WTC11 (cell line): ENCODE data around the gene ANXA11. TPM values are rescaled to one million over a fixed set of nuclear protein-coding genes. Genes with fewer than 3 reads are reported as not detected.

Experiments used
- ATAC-seq: fragments of 200-7000 bp; cut with Tn5 transposase; 2 replicates; pipeline ENCODE4 v1.10.0; 2021; ENCODE audit warnings: mild to moderate bottlenecking, moderate library complexity
- CTCF ChIA-PET: fragments of 300-600 bp; sonication (Branson Sonifier 250); formaldehyde crosslinking; loops from one replicate; lab custom pipeline; 2021; ENCODE audit warnings: antibody characterized with exemption; lab: Charles Lee
- POLR2A ChIA-PET: fragments of 350-600 bp; sonication (Branson Sonifier 250); formaldehyde crosslinking; loops from one replicate; lab custom pipeline; 2021; ENCODE audit warnings: antibody characterized with exemption; lab: Charles Lee
- DNase-seq: peaks from one replicate; pipeline ENCODE4 v3.0.0; 2021; ENCODE audit warnings: low spot score
- H3K27ac Mint-ChIP-seq: 2 replicates; pipeline ENCODE4 v1.8.0; 2021; ENCODE audit warnings: mixed read lengths
- H3K27me3 Mint-ChIP-seq: 2 replicates; pipeline ENCODE4 v1.8.0; 2021; ENCODE audit warnings: low read depth, mild to moderate bottlenecking, moderate library complexity, mixed read lengths
- H3K36me3 Mint-ChIP-seq: 2 replicates; pipeline ENCODE4 v1.8.0; 2021; ENCODE audit warnings: mixed read lengths
- H3K4me1 Mint-ChIP-seq: 2 replicates; pipeline ENCODE4 v1.8.0; 2022; ENCODE audit warnings: mixed read lengths
- H3K4me3 Mint-ChIP-seq: 2 replicates; pipeline ENCODE4 v1.8.0; 2021; ENCODE audit warnings: mild to moderate bottlenecking, moderate library complexity, mixed read lengths
- H3K9me3 Mint-ChIP-seq: 2 replicates; pipeline ENCODE4 v1.8.0; 2021; ENCODE audit warnings: mixed read lengths
- EMX1 ChIP-seq: fragments of 250-450 bp; sonication (Bioruptor Pico); IDR thresholded peaks from 2 replicates; pipeline ENCODE4 v1.8.0; 2021; ENCODE audit warnings: mild to moderate bottlenecking
- FOXP1 ChIP-seq: sonication (generic); formaldehyde crosslinking; IDR thresholded peaks from 2 replicates; pipeline ENCODE4 v1.8.0; 2022; ENCODE audit warnings: missing genetic modification reagents, mild to moderate bottlenecking, moderate library complexity, borderline replicate concordance
- JAZF1 ChIP-seq: fragments of 250-450 bp; sonication (Bioruptor Pico); IDR thresholded peaks from 2 replicates; pipeline ENCODE4 v1.9.0; 2021; ENCODE audit warnings: moderate library complexity, mild to moderate bottlenecking, inconsistent platforms
- KAT7 ChIP-seq: sonication (generic); formaldehyde crosslinking; IDR thresholded peaks from 2 replicates; pipeline ENCODE4 v1.8.1; 2023; ENCODE audit warnings: missing genetic modification reagents, mild to moderate bottlenecking, borderline replicate concordance
- SP1 ChIP-seq: sonication (generic); formaldehyde crosslinking; conservative IDR thresholded peaks from 2 replicates; pipeline ENCODE4 v1.8.1; 2022; ENCODE audit warnings: missing genetic modification reagents
- TCF7 ChIP-seq: sonication (generic); formaldehyde crosslinking; IDR thresholded peaks from 2 replicates; pipeline ENCODE4 v1.8.0; 2022; ENCODE audit warnings: mild to moderate bottlenecking, low read depth, missing genetic modification reagents, moderate library complexity
- TEAD1 ChIP-seq: sonication (generic); formaldehyde crosslinking; IDR thresholded peaks from 2 replicates; pipeline ENCODE4 v1.8.0; 2022; ENCODE audit warnings: mild to moderate bottlenecking, missing genetic modification reagents
- ZNF138 ChIP-seq: sonication (generic); formaldehyde crosslinking; conservative IDR thresholded peaks from 2 replicates; pipeline ENCODE4 v1.8.1; 2022; ENCODE audit warnings: mild to moderate bottlenecking, moderate library complexity, missing genetic modification reagents
- ZNF671 ChIP-seq: fragments of 250-450 bp; sonication (Bioruptor Pico); IDR thresholded peaks from 2 replicates; pipeline ENCODE4 v1.8.0; 2021; ENCODE audit warnings: mild to moderate bottlenecking
- total RNA-seq: library from RNA; stranded (reverse); gene quantifications from 3 replicates; pipeline ENCODE4 v1.2.3, GENCODE V29; 2021
- TF ChIP-seq, protein P1 (sequence below): sonication (generic); formaldehyde crosslinking; IDR thresholded peaks from 2 replicates; pipeline ENCODE4 v1.8.0; 2023; ENCODE audit warnings: missing genetic modification reagents, mild to moderate bottlenecking, borderline replicate concordance
- TF ChIP-seq, protein P2 (sequence below): fragments of 250-450 bp; sonication (Bioruptor Pico); IDR thresholded peaks from 2 replicates; pipeline ENCODE4 v2.1.2; 2022; ENCODE audit warnings: mild to moderate bottlenecking, moderate library complexity
- TF ChIP-seq, protein P3 (sequence below): sonication (generic); formaldehyde crosslinking; IDR thresholded peaks from 2 replicates; pipeline ENCODE4 v1.8.1; 2023; ENCODE audit warnings: mild to moderate bottlenecking, missing genetic modification reagents, moderate library complexity
- TF ChIP-seq, protein P4 (sequence below): sonication (generic); formaldehyde crosslinking; IDR thresholded peaks from 2 replicates; pipeline ENCODE4 v1.8.0; 2022; ENCODE audit warnings: mild to moderate bottlenecking, missing genetic modification reagents
- TF ChIP-seq, protein P5 (sequence below): sonication (generic); formaldehyde crosslinking; IDR thresholded peaks from 2 replicates; pipeline ENCODE4 v1.8.1; 2022; ENCODE audit warnings: mild to moderate bottlenecking, missing genetic modification reagents, moderate library complexity, borderline replicate concordance
- TF ChIP-seq, protein P6 (sequence below): sonication (generic); formaldehyde crosslinking; IDR thresholded peaks from 2 replicates; pipeline ENCODE4 v1.8.1; 2022; ENCODE audit warnings: missing genetic modification reagents, borderline replicate concordance

Gene ANXA11
- total RNA-seq, 1 experiment from 2014 or later, result 83.3 TPM

DNA sequence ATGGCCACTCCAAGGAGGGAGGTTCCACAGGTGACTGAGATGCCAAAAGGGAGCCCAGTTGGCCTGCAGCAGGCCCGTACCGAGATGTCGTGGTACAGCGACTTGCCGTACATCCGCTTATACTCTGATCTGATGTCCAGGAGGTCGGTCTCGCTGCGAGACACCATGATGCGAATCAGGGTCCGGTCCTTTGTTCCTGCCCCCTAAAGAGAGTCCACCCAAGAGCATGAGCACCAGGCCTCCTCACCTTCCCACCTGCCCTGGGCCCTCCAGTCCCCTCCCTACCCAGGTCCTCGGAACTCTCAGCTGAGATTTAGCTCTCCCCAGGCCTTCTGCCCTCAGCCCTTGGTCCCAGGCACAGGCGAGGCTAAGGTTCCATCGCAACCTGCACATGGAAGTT lies 47.8 kb downstream of the ANXA11 start (continued):
- TF ChIP-seq, protein P1, sequence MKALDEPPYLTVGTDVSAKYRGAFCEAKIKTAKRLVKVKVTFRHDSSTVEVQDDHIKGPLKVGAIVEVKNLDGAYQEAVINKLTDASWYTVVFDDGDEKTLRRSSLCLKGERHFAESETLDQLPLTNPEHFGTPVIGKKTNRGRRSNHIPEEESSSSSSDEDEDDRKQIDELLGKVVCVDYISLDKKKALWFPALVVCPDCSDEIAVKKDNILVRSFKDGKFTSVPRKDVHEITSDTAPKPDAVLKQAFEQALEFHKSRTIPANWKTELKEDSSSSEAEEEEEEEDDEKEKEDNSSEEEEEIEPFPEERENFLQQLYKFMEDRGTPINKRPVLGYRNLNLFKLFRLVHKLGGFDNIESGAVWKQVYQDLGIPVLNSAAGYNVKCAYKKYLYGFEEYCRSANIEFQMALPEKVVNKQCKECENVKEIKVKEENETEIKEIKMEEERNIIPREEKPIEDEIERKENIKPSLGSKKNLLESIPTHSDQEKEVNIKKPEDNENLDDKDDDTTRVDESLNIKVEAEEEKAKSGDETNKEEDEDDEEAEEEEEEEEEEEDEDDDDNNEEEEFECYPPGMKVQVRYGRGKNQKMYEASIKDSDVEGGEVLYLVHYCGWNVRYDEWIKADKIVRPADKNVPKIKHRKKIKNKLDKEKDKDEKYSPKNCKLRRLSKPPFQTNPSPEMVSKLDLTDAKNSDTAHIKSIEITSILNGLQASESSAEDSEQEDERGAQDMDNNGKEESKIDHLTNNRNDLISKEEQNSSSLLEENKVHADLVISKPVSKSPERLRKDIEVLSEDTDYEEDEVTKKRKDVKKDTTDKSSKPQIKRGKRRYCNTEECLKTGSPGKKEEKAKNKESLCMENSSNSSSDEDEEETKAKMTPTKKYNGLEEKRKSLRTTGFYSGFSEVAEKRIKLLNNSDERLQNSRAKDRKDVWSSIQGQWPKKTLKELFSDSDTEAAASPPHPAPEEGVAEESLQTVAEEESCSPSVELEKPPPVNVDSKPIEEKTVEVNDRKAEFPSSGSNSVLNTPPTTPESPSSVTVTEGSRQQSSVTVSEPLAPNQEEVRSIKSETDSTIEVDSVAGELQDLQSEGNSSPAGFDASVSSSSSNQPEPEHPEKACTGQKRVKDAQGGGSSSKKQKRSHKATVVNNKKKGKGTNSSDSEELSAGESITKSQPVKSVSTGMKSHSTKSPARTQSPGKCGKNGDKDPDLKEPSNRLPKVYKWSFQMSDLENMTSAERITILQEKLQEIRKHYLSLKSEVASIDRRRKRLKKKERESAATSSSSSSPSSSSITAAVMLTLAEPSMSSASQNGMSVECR (CRISPR knock-in tag), result no peak
- TF ChIP-seq, protein P2, sequence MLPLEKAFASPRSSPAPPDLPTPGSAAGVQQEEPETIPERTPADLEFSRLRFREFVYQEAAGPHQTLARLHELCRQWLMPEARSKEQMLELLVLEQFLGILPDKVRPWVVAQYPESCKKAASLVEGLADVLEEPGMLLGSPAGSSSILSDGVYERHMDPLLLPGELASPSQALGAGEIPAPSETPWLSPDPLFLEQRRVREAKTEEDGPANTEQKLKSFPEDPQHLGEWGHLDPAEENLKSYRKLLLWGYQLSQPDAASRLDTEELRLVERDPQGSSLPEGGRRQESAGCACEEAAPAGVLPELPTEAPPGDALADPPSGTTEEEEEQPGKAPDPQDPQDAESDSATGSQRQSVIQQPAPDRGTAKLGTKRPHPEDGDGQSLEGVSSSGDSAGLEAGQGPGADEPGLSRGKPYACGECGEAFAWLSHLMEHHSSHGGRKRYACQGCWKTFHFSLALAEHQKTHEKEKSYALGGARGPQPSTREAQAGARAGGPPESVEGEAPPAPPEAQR (CRISPR knock-in tag), result no peak
- TF ChIP-seq TEAD1 (CRISPR knock-in tag), result no peak
- TF ChIP-seq ZNF671 (CRISPR knock-in tag), result no peak
- TF ChIP-seq JAZF1, result no peak
- no peak for TF ChIP-seq SP1
- TF ChIP-seq EMX1 (CRISPR knock-in tag), result no peak
- TF ChIP-seq KAT7 (CRISPR knock-in tag), result no peak
- TF ChIP-seq ZNF138 (CRISPR knock-in tag), result no peak
- TF ChIP-seq, all 79 proteins: peak for 0

DNA sequence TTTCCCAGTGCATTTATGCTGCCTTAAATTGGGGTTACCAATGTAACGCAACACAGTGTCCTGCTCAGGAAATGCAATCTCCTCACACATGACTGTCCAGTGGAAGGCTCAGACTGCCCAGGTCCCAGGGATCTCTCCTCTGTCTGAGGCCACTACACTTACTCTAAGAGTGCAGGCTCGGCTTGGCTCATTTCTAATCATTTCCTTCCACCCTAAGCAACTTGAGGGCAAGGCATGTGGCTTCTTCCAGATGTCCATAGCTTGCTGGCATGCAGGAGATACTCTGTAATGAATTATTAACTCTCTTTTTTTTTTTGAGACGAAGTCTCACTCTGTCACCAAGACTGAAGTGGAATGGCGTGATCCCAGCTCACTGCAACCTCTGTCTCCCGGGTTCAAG lies 49.1 kb downstream of the ANXA11 start:
- no peaks in the 10 kb centered on the region for H3K9me3 Mint-ChIP-seq
- ATAC-seq, result no peak
- ChIA-PET POLR2A (no interaction called here), CTCF (interaction anchor here (3.0 kb wide), 1 partner anchor 12 kb away, joined by 10 read pairs; no protein-coding TSS in a partner anchor)
- no peaks in the 10 kb centered on the region for H3K27me3 Mint-ChIP-seq
- H3K4me3 Mint-ChIP-seq, result no peak overlapping the region
- no peak for DNase-seq
- TF ChIP-seq FOXP1 (no peak), TCF7 (CRISPR knock-in tag) (no peak)
- TF ChIP-seq, protein P3, sequence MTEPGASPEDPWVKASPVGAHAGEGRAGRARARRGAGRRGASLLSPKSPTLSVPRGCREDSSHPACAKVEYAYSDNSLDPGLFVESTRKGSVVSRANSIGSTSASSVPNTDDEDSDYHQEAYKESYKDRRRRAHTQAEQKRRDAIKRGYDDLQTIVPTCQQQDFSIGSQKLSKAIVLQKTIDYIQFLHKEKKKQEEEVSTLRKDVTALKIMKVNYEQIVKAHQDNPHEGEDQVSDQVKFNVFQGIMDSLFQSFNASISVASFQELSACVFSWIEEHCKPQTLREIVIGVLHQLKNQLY (CRISPR knock-in tag), result no peak
- TF ChIP-seq, protein P4, sequence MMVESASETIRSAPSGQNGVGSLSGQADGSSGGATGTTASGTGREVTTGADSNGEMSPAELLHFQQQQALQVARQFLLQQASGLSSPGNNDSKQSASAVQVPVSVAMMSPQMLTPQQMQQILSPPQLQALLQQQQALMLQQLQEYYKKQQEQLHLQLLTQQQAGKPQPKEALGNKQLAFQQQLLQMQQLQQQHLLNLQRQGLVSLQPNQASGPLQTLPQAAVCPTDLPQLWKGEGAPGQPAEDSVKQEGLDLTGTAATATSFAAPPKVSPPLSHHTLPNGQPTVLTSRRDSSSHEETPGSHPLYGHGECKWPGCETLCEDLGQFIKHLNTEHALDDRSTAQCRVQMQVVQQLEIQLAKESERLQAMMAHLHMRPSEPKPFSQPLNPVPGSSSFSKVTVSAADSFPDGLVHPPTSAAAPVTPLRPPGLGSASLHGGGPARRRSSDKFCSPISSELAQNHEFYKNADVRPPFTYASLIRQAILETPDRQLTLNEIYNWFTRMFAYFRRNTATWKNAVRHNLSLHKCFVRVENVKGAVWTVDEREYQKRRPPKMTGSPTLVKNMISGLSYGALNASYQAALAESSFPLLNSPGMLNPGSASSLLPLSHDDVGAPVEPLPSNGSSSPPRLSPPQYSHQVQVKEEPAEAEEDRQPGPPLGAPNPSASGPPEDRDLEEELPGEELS (CRISPR knock-in tag), result no peak
- TF ChIP-seq, protein P5, sequence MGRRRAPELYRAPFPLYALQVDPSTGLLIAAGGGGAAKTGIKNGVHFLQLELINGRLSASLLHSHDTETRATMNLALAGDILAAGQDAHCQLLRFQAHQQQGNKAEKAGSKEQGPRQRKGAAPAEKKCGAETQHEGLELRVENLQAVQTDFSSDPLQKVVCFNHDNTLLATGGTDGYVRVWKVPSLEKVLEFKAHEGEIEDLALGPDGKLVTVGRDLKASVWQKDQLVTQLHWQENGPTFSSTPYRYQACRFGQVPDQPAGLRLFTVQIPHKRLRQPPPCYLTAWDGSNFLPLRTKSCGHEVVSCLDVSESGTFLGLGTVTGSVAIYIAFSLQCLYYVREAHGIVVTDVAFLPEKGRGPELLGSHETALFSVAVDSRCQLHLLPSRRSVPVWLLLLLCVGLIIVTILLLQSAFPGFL, result no peak
- TF ChIP-seq, protein P6, sequence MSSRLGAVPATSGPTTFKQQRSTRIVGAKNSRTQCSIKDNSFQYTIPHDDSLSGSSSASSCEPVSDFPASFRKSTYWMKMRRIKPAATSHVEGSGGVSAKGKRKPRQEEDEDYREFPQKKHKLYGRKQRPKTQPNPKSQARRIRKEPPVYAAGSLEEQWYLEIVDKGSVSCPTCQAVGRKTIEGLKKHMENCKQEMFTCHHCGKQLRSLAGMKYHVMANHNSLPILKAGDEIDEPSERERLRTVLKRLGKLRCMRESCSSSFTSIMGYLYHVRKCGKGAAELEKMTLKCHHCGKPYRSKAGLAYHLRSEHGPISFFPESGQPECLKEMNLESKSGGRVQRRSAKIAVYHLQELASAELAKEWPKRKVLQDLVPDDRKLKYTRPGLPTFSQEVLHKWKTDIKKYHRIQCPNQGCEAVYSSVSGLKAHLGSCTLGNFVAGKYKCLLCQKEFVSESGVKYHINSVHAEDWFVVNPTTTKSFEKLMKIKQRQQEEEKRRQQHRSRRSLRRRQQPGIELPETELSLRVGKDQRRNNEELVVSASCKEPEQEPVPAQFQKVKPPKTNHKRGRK, result no peak
- peaks cover 8% of the 10 kb centered on the region for H3K4me1 Mint-ChIP-seq
- H3K27ac Mint-ChIP-seq, result no peak overlapping the region
- H3K36me3 Mint-ChIP-seq, result peaks cover 44% of the 10 kb centered on the region
